IPS DF 4.7 (cell line): ENCODE measurements around the gene FAM209B.
"Not testable (repeated sequence)": the region's sequence is repeated elsewhere in the genome, so short reads cannot be mapped to it uniquely, and the experiment has no call there.

Experiments
- DNase-seq: peaks from one replicate; pipeline ENCODE4 v3.0.0-alpha.2; 2013; ENCODE audit warnings: low spot score; ENCODE audit errors: extremely low read depth

The FAM209B gene

GRCh38 chr20:56532946-56533345, at the start of gene FAM209B:
TSS of gene FAM209B (plus strand) at chr20:56533246. CDS start at chr20:56533342, 96 bp downstream.
- DNase-seq, result not testable (repeated sequence)

- DNase-seq, result no peak
Measured at GRCh38 chr20:56483970-56484369, 49.1 kb upstream of the FAM209B start.

GRCh38 chr20:56487216-56487615, 45.8 kb upstream of the FAM209B start:
- DNase-seq, result no peak

GRCh38 chr20:56488566-56488965, 44.5 kb upstream of the FAM209B start:
- DNase-seq, result no peak

GRCh38 chr20:56501116-56501515, 31.9 kb upstream of the FAM209B start:
- DNase-seq, result no peak

GRCh38 chr20:56503916-56504315, 29.1 kb upstream of the FAM209B start:
- DNase-seq, result no peak

GRCh38 chr20:56504373-56505005, 28.6 kb upstream of the FAM209B start:
- no peak for DNase-seq

- DNase-seq, result no peak
Measured at GRCh38 chr20:56506103-56506502, 26.9 kb upstream of the FAM209B start.

- no peak for DNase-seq
Measured at GRCh38 chr20:56511926-56512325, 21.1 kb upstream of the FAM209B start.

GRCh38 chr20:56513161-56514150, 19.6 kb upstream of the FAM209B start:
- DNase-seq, result no peak

GRCh38 chr20:56516631-56517030, 16.4 kb upstream of the FAM209B start:
- DNase-seq, result no peak

- no peak for DNase-seq
Measured at GRCh38 chr20:56517211-56517610, 15.8 kb upstream of the FAM209B start.

GRCh38 chr20:56517641-56518040, 15.4 kb upstream of the FAM209B start:
- no peak for DNase-seq

- DNase-seq, result no peak
Measured at GRCh38 chr20:56518126-56518525, 14.9 kb upstream of the FAM209B start.

GRCh38 chr20:56518721-56519398, 14.2 kb upstream of the FAM209B start:
- DNase-seq, result no peak

GRCh38 chr20:56519551-56519950, 13.5 kb upstream of the FAM209B start:
- no peak for DNase-seq

- no peak for DNase-seq
Measured at GRCh38 chr20:56520180-56520579, 12.9 kb upstream of the FAM209B start.

GRCh38 chr20:56520746-56521354, 12.2 kb upstream of the FAM209B start:
- DNase-seq, result not testable (repeated sequence)

GRCh38 chr20:56522311-56522710, 10.7 kb upstream of the FAM209B start:
- no peak for DNase-seq

GRCh38 chr20:56524444-56524843, 8.6 kb upstream of the FAM209B start, which contains the start of gene FAM209A:
TSS of gene FAM209A (plus strand) at chr20:56524744. CDS start at chr20:56524809, 65 bp downstream.
- not testable (repeated sequence) for DNase-seq

- DNase-seq, result no peak
Measured at GRCh38 chr20:56527521-56527920, 5.5 kb upstream of the FAM209B start.
